ENCODE measurements around the gene PTGDS.

PTGDS gene

DNA sequence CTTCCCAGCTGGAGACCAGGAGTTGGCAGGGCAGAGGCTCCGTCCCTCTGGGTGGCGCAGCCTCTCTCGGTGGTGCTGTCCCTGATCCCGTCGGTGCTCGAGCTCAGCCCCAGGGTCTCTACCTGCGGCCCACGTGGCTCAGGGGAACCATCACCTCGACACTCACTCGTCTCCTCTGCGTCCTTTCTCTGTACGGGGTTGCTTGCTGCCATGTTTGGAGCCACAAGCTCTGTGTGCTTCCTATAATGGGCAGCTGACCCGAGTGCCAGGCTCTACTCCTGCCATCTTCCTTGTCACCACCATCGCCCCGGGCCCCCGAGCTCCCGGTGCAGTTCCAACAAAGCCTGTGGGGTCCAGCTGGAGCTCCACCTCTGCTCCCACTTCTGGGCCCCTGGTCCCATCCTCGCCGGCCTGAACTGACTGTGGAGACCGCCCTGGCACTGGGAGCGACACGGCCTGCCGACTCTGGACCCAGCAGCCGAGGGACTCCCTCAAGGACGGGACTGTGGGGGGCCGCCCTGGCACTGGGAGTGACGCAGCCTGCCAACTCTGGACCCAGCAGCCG lies 37.8 kb upstream of the PTGDS start:
- Histone ChIP-seq H3K79me2 (ENCODE audit: low read length) (peaks cover 18% of the 10 kb centered on the region), H4K20me1 (ENCODE audit: insufficient read depth, low read length) (no peaks in the 10 kb centered on the region), H3K4me1 (ENCODE audit: low read length) (peaks cover 7% of the 10 kb centered on the region), H3K4me3 (ENCODE audit: low read length) (no peak overlapping the region), H3K4me2 (ENCODE audit: low read length) (no peak overlapping the region), H3K27ac (ENCODE audit: low read length) (no peak overlapping the region), H3K27me3 (ENCODE audit: low read depth, low read length) (no peaks in the 10 kb centered on the region), H3K36me3 (replicated peaks; ENCODE audit: low read depth, low read length) (peaks cover 34% of the 10 kb centered on the region), H3K9me3 (ENCODE audit: insufficient read depth, low read length) (no peaks in the 10 kb centered on the region), H3K9ac (ENCODE audit: low read length) (no peak overlapping the region), H2AFZ (ENCODE audit: low read depth, low read length) (no peak overlapping the region)
- no peak for TF ChIP-seq EZH2phosphoT487 (IDR thresholded peaks at IDR 0.05; ENCODE audit: low read depth)
- TF ChIP-seq, protein P1, sequence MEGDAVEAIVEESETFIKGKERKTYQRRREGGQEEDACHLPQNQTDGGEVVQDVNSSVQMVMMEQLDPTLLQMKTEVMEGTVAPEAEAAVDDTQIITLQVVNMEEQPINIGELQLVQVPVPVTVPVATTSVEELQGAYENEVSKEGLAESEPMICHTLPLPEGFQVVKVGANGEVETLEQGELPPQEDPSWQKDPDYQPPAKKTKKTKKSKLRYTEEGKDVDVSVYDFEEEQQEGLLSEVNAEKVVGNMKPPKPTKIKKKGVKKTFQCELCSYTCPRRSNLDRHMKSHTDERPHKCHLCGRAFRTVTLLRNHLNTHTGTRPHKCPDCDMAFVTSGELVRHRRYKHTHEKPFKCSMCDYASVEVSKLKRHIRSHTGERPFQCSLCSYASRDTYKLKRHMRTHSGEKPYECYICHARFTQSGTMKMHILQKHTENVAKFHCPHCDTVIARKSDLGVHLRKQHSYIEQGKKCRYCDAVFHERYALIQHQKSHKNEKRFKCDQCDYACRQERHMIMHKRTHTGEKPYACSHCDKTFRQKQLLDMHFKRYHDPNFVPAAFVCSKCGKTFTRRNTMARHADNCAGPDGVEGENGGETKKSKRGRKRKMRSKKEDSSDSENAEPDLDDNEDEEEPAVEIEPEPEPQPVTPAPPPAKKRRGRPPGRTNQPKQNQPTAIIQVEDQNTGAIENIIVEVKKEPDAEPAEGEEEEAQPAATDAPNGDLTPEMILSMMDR (IDR thresholded peaks at IDR 0.05; ENCODE audit: low read depth, low read length) = no peak

DNA sequence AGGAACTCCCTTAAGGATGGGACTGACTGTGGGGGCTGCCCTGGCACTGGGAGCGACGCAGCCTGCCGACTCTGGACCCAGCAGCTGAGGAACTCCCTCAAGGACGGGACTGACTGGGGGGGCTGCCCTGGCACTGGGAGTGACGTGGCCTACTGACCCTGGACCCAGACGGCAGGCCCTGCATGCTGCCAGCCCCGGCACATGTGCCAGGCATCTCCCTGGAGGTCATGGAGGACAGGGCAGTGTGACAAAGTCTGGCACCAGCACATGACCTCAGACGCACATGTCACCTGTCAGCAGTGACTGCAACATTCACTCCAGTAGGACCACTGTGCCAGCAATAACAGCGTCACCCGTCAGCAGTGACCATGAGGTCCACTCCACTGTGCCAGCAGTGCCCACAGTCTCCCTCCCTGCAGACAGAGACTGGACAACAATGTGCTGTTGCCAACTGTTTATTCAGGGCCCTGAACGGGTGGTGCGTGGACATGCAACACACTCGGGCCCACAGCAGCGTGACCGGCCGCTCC lies 37.2 kb upstream of the PTGDS start:
- TF ChIP-seq EZH2phosphoT487 (IDR thresholded peaks at IDR 0.05; ENCODE audit: low read depth) = no peak
- TF ChIP-seq, protein P1 (IDR thresholded peaks at IDR 0.05; ENCODE audit: low read depth, low read length) = no peak
- Histone ChIP-seq H3K36me3 (replicated peaks; ENCODE audit: low read depth, low read length) (peaks cover 34% of the 10 kb centered on the region), H3K4me1 (ENCODE audit: low read length) (peaks cover 10% of the 10 kb centered on the region)

DNA sequence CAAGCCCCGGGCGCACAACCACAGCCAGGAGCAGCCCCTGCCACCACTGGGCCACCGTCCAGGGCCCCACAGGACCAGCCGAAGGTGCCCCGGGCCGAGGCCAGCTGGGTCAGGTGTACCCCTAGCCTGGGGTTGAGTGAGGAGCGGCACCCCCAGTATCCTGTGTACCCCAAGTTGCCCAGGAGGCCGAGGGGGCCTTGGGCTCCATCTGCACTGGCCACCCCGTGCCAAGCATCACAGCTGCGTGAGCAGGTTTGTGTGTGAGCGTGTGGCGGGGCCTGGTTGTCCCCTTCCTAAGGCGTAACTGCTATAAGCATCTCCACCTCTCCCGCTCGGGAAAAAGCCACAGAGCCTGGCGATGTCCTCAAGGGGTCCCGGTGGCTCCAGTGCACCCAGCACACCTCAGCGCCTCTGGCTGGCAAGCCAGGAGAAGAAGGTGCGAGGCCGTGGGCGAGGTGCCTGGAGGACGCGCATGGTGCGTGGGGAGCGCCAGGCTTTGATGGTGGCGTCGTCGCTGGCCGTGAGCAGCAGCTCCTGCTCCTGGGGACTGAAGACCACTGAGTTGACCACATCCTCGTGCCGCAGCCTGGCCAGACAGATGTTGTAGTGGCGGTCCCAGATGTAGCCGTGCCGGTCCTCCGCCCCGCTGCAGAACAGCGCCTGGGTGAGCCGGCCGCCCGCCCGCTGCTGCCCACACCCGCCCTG lies 36.6 kb upstream of the PTGDS start:
- Histone ChIP-seq H4K20me1 (ENCODE audit: insufficient read depth, low read length) (no peaks in the 10 kb centered on the region), H2AFZ (ENCODE audit: low read depth, low read length) (no peak overlapping the region), H3K79me2 (ENCODE audit: low read length) (peaks cover 18% of the 10 kb centered on the region), H3K4me1 (ENCODE audit: low read length) (peaks cover 12% of the 10 kb centered on the region), H3K4me2 (ENCODE audit: low read length) (no peak overlapping the region), H3K27me3 (ENCODE audit: low read depth, low read length) (no peaks in the 10 kb centered on the region), H3K36me3 (replicated peaks; ENCODE audit: low read depth, low read length) (peaks cover 34% of the 10 kb centered on the region), H3K27ac (ENCODE audit: low read length) (no peak overlapping the region), H3K9me3 (ENCODE audit: insufficient read depth, low read length) (no peaks in the 10 kb centered on the region), H3K9ac (ENCODE audit: low read length) (no peak overlapping the region), H3K4me3 (ENCODE audit: low read length) (no peak overlapping the region)
- TF ChIP-seq, protein P1 (IDR thresholded peaks at IDR 0.05; ENCODE audit: low read depth, low read length) = no peak
- TF ChIP-seq EZH2phosphoT487 (IDR thresholded peaks at IDR 0.05; ENCODE audit: low read depth) = no peak

More for the DNA sequence above, 37.2 kb upstream of the PTGDS start:
- no peak overlapping the region for H3K27ac ChIP-seq (ENCODE audit: low read length)
- no peak overlapping the region for H2AFZ ChIP-seq (ENCODE audit: low read depth, low read length)
- H3K9ac ChIP-seq (ENCODE audit: low read length) = no peak overlapping the region
- H3K4me2 ChIP-seq (ENCODE audit: low read length) = no peak overlapping the region
- no peak overlapping the region for H3K4me3 ChIP-seq (ENCODE audit: low read length)
- no peaks in the 10 kb centered on the region for H3K9me3 ChIP-seq (ENCODE audit: insufficient read depth, low read length)
- H3K79me2 ChIP-seq (ENCODE audit: low read length) = peaks cover 18% of the 10 kb centered on the region
- no peaks in the 10 kb centered on the region for H4K20me1 ChIP-seq (ENCODE audit: insufficient read depth, low read length)
- H3K27me3 ChIP-seq (ENCODE audit: low read depth, low read length) = no peaks in the 10 kb centered on the region

DNA sequence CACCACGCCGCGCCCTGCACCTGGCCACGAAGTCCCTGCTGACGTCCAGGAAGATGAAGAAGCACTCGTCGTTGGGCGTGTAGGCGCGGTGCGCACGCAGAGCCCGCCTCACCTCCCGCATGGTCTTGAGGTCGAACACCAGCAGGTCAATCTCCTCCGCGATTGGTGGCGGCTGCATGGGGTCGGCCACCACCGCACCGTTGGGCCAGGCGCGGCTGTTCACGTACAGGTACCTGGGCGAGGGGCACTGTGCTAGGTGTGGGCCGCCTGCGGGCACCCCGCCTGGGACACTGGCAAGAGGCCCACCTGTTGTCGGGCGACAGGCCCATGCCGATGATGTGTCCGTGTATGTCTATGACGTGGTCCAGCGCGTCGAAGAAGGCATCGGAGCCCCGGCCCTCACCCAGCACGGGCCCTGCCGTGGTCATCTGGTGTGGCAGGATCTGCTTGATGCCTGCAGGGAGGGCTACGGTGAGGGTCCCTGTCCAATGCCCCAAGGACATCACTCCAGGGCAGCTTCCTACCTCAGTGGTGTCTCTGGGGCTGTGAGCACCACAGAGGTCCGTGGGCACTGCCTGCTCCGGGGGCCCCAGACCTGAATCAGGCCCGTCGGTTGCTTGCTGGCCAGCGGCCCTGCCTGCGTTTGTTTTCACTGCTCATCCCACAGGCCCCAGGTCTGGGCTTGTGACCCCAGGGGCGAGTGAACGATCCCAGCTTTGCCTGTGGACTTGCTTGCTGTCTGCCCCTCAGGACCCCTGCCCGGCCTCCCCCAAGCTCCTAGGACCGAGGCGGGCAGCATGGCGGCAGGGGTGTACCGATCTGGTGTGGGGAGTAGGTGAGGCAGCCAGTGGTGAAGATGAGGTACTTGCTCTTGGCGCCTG lies 35.8 kb upstream of the PTGDS start:
- TF ChIP-seq, protein P1 (IDR thresholded peaks at IDR 0.05; ENCODE audit: low read depth, low read length) = no peak
- TF ChIP-seq EZH2phosphoT487 (IDR thresholded peaks at IDR 0.05; ENCODE audit: low read depth) = no peak
- Histone ChIP-seq H3K27me3 (ENCODE audit: low read depth, low read length) (no peaks in the 10 kb centered on the region), H3K4me1 (ENCODE audit: low read length) (peaks cover 12% of the 10 kb centered on the region), H3K4me2 (ENCODE audit: low read length) (no peak overlapping the region), H4K20me1 (ENCODE audit: insufficient read depth, low read length) (no peaks in the 10 kb centered on the region), H3K4me3 (ENCODE audit: low read length) (no peak overlapping the region), H3K9ac (ENCODE audit: low read length) (no peak overlapping the region), H2AFZ (ENCODE audit: low read depth, low read length) (no peak overlapping the region), H3K9me3 (ENCODE audit: insufficient read depth, low read length) (no peaks in the 10 kb centered on the region), H3K36me3 (replicated peaks; ENCODE audit: low read depth, low read length) (peaks cover 34% of the 10 kb centered on the region), H3K27ac (ENCODE audit: low read length) (no peak overlapping the region), H3K79me2 (ENCODE audit: low read length) (peaks cover 18% of the 10 kb centered on the region)

Measured in OCI-LY3 (cell line).